Right lobe of liver (tissue), 6 donors: ENCODE measurements around the gene CENPA. TPM values are rescaled to one million over a fixed set of nuclear protein-coding genes. Genes with fewer than 3 reads are reported as not detected.

Experiments used
- ATAC-seq, 4 donors: fragments of 200-7000 bp; cut with Tn5 transposase; one replicate each; pipeline ENCODE4 v1.9.1; 2020; ENCODE audit warnings: mild to moderate bottlenecking in 4 of 4, moderate library complexity in 4 of 4
- DNase-seq, 3 donors: peaks; one replicate each; pipeline ENCODE4 v3.0.0-alpha.2; 2020
- H3K27ac ChIP-seq, 3 donors: fragments of 200-600 bp; one replicate each; pipeline ENCODE4 v1.8.0; 2022
- H3K27me3 ChIP-seq, 2 donors: fragments of 200-600 bp; one replicate each; pipeline ENCODE4 v1.8.0; 2022
- H3K36me3 ChIP-seq, 4 donors: fragments of 200-600 bp; sonication (generic) in 1 of 4; one replicate each; pipeline versions ENCODE4 v1.5.1 to v1.8.0; 2017 to 2022; ENCODE audit warnings: control low read depth in 1 of 4
- H3K4me1 ChIP-seq, 4 donors: fragments of 200-600 bp; sonication (generic) in 1 of 4; one replicate each; pipeline versions ENCODE4 v1.5.1 to v1.8.0; 2017 to 2022; ENCODE audit warnings: control low read depth in 1 of 4
- H3K4me3 ChIP-seq, 3 donors: fragments of 200-600 bp; one replicate each; pipeline ENCODE4 v1.8.0; 2022
- H3K9me3 ChIP-seq, 4 donors: fragments of 200-600 bp; sonication (generic) in 1 of 4; one replicate each; pipeline versions ENCODE4 v1.5.1 to v1.8.0; 2017 to 2022; ENCODE audit warnings: control low read depth in 1 of 4
- CTCF ChIP-seq, 4 donors: fragments of 200-600 bp in 3 of 4; fragments of 450-650 bp in 1 of 4; IDR thresholded peaks; one replicate each; pipeline versions ENCODE4 v1.5.1 to v1.8.0; 2016 to 2022; ENCODE audit warnings: antibody characterized with exemption in 4 of 4, mild to moderate bottlenecking in 2 of 4
- POLR2A ChIP-seq: fragments of 450-650 bp; IDR thresholded peaks from one replicate; pipeline ENCODE4 v1.6.1; 2017; ENCODE audit warnings: antibody characterized with exemption, mild to moderate bottlenecking
- WGBS: methylation state at CpG from one replicate; pipeline ENCODE4 v1.1.6; 2018; ENCODE audit warnings: low coverage, low lambda C conversion rate; ENCODE audit not compliant: insufficient coverage; ENCODE audit errors: missing lambda C conversion rate; 5-methylcytosine and 5-hydroxymethylcytosine counted together
- intact Hi-C, 2 donors: fragments of 100-400 bp; cut with DNase I; formaldehyde crosslinking; loops; one replicate each; pipeline versions ENCODE4 v1.11.2 to v1.14.1; 2022
- total RNA-seq, 6 experiments: library from RNA; depleted of rRNA in 2 of 6; stranded (reverse); fragments of >200 nt in 2 of 6; fragmentation: NEBNext Ultra II Directional in 3 of 6; extraction: Animal tissue kit (Norgen Biotek cat#: 25700) in 3 of 6; gene quantifications; one replicate each; pipeline versions ENCODE4 v1.1.0 to v1.2.4, GENCODE V29; 2016 to 2023
- donor health status: DM: no; HTN: yes; CAD: no.
- donor health status: DM: no; HTN: no; CAD: no.
- donor health status: DM: no; HTN: no; CAD: no.
- donor health status: DM: no; HTN: yes; CAD: no.
- donor health status: DM: no; HTN: yes; CAD: no.

CENPA gene
- total RNA-seq, 6 experiments from 2014 or later: 0.18 to 1.3 (median 0.56) TPM; not detected in 1

GRCh38 chr2:26776195-26776800, 9.6 kb upstream of the CENPA start:
- no peak overlapping the region for H3K27ac ChIP-seq
- H3K4me3 ChIP-seq: no peak overlapping the region
- WGBS: 100% methylated on average over 1 of the region's 5 CpGs
- H3K27me3 ChIP-seq: no peaks in the 10 kb centered on the region
- peaks cover 3 to 23% (median 19%) of the 10 kb centered on the region in 4 donors for H3K4me1 ChIP-seq
- ATAC-seq (no peak), DNase-seq (no peak)
- intact Hi-C loops: no loop called here
- no peaks in the 10 kb centered on the region for H3K9me3 ChIP-seq
- H3K36me3 ChIP-seq: peaks cover 0 to 56% (median 30%) of the 10 kb centered on the region in 4 donors
- TF ChIP-seq CTCF (IDR thresholded peaks at IDR 0.05): no peak
- no peak for TF ChIP-seq POLR2A

GRCh38 chr2:26778098-26778497, 7.8 kb upstream of the CENPA start:
- no peak for DNase-seq
- no peak overlapping the region for H3K27ac ChIP-seq
- H3K36me3 ChIP-seq: peaks cover 0 to 56% (median 30%) of the 10 kb centered on the region in 4 donors
- H3K4me1 ChIP-seq: peaks cover 0 to 5% (median 2%) of the 10 kb centered on the region in 4 donors
- no peak for ATAC-seq
- WGBS: 100% methylated on average over 2 of the region's 18 CpGs
- H3K9me3 ChIP-seq: no peaks in the 10 kb centered on the region
- intact Hi-C loops: no loop called here
- no peaks in the 10 kb centered on the region for H3K27me3 ChIP-seq
- no peak overlapping the region for H3K4me3 ChIP-seq
- TF ChIP-seq POLR2A: no peak
- TF ChIP-seq CTCF (IDR thresholded peaks at IDR 0.05): no peak

- H3K4me1 ChIP-seq: peaks cover 0 to 1% (median under 1%) of the 10 kb centered on the region in 4 donors
- no peak overlapping the region for H3K27ac ChIP-seq
- peaks cover 0 to 56% (median 30%) of the 10 kb centered on the region in 4 donors for H3K36me3 ChIP-seq
- H3K27me3 ChIP-seq: no peaks in the 10 kb centered on the region
- intact Hi-C loops: no loop called here
- no peak for DNase-seq
- no peak for ATAC-seq
- H3K9me3 ChIP-seq: no peaks in the 10 kb centered on the region
- H3K4me3 ChIP-seq: no peak overlapping the region
- no peak for TF ChIP-seq POLR2A
- no peak for TF ChIP-seq CTCF (IDR thresholded peaks at IDR 0.05)
- WGBS: 75% methylated on average over 1 of the region's 3 CpGs
Measured at GRCh38 chr2:26778507-26778906, 7.3 kb upstream of the CENPA start.

GRCh38 chr2:26780203-26780760, 5.6 kb upstream of the CENPA start:
- Histone ChIP-seq H3K4me1 (peaks cover 0 to 2% (median 0%) of the 10 kb centered on the region in 4 donors), H3K4me3 (no peak overlapping the region), H3K27ac (no peak overlapping the region), H3K36me3 (peaks cover 0 to 51% (median 27%) of the 10 kb centered on the region in 4 donors), H3K27me3 (no peaks in the 10 kb centered on the region), H3K9me3 (no peaks in the 10 kb centered on the region)
- DNase-seq (no peak), ATAC-seq (no peak)
- intact Hi-C loops: no loop called here
- WGBS: 100% methylated on average over 1 of the region's 4 CpGs
- TF ChIP-seq CTCF (IDR thresholded peaks at IDR 0.05) (no peak), POLR2A (no peak)
